Measurements from ENCODE around the gene BCAS3.

BCAS3 gene

DNA sequence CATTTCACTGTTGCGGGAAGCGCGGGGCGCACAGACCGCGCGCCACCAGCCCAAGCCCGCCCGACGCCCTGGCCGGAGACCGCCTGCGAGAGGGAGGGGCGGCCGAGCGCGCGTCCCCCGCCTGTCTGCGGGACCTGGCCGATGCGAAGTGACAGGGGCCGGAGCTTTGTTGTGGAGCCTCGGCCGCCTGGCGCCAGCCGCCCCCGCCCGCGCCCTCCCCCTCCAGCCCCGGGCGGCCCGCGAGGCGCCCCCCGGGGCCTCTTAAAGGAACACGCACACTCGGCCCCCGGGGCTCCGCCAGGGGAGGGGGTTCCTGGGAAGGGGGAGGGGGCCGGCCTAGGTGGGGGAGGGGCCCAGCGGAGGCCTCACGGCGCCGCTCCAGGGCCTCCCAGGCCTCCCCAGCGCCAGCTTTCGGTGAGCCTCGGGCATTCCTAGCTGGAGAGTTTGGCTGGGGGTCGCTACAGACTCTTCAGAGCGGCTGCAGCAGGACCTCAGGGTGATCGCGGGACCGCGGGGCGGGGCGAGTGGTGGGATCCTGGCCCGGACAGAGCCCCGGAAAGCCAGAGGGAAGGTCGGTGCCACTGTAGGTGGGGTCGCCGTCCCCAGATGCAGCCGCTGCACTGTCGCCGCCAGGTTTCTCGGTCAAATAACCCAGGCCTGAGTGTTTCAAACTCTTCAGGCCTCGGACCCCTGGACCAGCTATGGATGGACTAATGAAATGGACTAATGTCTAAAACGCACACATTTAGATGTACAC, 719.6 kb downstream of the BCAS3 start:
- ChIA-PET CTCF (interaction anchor here (1.2 to 1.6 kb wide), 2 partner anchors 7 to 16 kb away, joined by 3 to 4 read pairs; no protein-coding TSS in a partner anchor), POLR2A (interaction anchor here (0.6 kb wide), 1 partner anchor 23 kb away, joined by 3 read pairs; no protein-coding TSS in a partner anchor)
- no peak for DNase-seq (ENCODE audit: extremely low spot score)
- no peak for TF ChIP-seq CTCF (IDR thresholded peaks at IDR 0.05; ENCODE audit: control extremely low read depth, extremely low read depth, low read depth, missing control alignments)

GRCh38 chr17:61398721-61399130, 721.1 kb downstream of the BCAS3 start:
- no peak for DNase-seq (ENCODE audit: extremely low spot score)
- ChIA-PET POLR2A (no interaction called here), CTCF (interaction anchor here (1.3 to 1.6 kb wide), 2 partner anchors 9 to 13 kb away, joined by 4 to 5 read pairs; no protein-coding TSS in a partner anchor)
- no peak for TF ChIP-seq CTCF (IDR thresholded peaks at IDR 0.05; ENCODE audit: control extremely low read depth, extremely low read depth, low read depth, missing control alignments)

DNA sequence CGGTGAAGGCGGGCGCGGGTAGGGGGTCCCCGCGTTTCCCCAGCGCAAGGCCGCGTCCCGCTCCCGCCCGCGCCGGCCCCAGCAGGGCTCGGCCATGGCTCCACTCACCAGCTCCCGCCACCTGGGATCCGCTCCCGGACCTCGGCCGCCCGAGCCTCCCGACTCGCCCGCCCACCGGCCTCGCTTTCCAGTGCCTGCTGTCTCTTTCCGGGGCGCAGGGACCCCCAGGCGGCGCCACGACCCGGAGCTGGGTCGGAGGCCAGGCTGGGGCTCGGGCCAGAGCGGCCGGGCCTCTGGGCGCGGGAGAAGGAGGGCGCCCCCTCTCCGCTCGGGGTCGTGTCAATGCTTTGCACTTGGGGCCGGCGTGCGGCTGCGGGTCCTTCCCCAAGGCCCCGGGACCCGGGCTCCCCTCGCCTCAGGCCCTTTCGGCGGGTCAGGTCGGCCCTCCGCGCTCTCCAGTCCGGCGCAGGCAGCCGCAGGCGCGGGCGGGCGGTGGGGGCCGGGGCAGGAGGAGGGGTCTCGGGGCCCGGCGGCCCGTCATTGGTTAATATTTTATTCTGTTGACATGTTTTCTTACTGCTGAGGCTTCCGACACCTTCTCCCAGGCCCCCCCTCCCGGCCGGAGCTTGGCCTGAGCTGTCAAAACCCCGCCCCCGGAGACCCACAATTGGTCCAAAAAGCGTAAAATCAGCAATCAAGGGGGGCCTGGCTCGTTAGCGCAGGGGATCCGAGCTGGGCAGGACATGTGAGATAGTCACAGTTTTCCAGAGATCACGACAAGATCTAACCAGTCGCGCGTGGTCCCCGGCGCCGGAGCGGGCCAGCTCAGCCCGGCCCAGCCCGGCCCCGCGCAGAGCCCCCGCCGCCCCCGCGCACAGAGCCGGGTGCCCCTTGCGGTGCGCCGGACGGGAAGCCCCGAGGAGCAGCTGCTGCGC, 721.7 kb downstream of the BCAS3 start, which contains the start of gene TBX2:
Gene TBX2, plus strand, starts transcription at position 713 of the 935 bp plus-strand sequence. CDS start 334 bp downstream, outside the sequence.
- TF ChIP-seq CTCF (IDR thresholded peaks at IDR 0.05; ENCODE audit: control extremely low read depth, extremely low read depth, low read depth, missing control alignments) = no peak
- POLR2A ChIA-PET = no interaction called here
- CTCF ChIA-PET = interaction anchor here (1.0 to 1.6 kb wide), 3 partner anchors 10 to 428 kb away, joined by 3 to 5 read pairs (median 4); no protein-coding TSS in a partner anchor

GRCh38 chr17:61400066-61400716, 722.5 kb downstream of the BCAS3 start:
- no peak for TF ChIP-seq CTCF (IDR thresholded peaks at IDR 0.05; ENCODE audit: control extremely low read depth, extremely low read depth, low read depth, missing control alignments)
- POLR2A ChIA-PET = no interaction called here
- no peak for DNase-seq (ENCODE audit: extremely low spot score)
- CTCF ChIA-PET = interaction anchor here (1.0 to 1.4 kb wide), 2 partner anchors 12 to 429 kb away, joined by 3 to 4 read pairs; no protein-coding TSS in a partner anchor

More for the DNA sequence above, 721.7 kb downstream of the BCAS3 start, which contains the start of gene TBX2:
- no peak for DNase-seq (ENCODE audit: extremely low spot score)

GRCh38 chr17:61400717-61401388, 723.2 kb downstream of the BCAS3 start:
- DNase-seq (ENCODE audit: extremely low spot score) = no peak
- POLR2A ChIA-PET = no interaction called here
- TF ChIP-seq CTCF (IDR thresholded peaks at IDR 0.05; ENCODE audit: control extremely low read depth, extremely low read depth, low read depth, missing control alignments) = no peak
- CTCF ChIA-PET = interaction anchor here (1.0 to 1.4 kb wide), 3 partner anchors 10 to 430 kb away, joined by 3 to 4 read pairs (median 3); no protein-coding TSS in a partner anchor
